ENCODE measurements around the gene TEX22.

DNA sequence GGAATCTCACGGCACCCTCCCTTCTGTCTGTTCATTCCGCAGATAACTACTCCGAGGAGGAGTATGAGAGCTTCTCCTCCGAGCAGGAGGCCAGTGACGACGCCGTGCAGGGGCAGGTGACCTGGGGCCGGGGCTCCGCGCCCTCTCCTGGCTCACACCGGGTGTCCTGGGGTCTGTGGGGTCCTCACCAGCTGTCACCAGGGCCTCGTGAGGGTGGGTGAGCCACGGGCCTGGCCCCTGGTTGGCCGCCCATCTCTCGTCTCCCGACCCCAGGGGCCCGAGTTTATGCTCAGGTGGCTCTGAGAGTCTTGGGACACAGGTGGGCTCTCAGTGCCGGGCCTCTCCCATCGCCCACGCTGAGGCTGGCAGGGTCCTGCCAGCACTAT lies 30.3 kb upstream of the TEX22 start:
- no peak for TF ChIP-seq POLR2A (IDR thresholded peaks at IDR 0.05)
- TF ChIP-seq, protein P1, sequence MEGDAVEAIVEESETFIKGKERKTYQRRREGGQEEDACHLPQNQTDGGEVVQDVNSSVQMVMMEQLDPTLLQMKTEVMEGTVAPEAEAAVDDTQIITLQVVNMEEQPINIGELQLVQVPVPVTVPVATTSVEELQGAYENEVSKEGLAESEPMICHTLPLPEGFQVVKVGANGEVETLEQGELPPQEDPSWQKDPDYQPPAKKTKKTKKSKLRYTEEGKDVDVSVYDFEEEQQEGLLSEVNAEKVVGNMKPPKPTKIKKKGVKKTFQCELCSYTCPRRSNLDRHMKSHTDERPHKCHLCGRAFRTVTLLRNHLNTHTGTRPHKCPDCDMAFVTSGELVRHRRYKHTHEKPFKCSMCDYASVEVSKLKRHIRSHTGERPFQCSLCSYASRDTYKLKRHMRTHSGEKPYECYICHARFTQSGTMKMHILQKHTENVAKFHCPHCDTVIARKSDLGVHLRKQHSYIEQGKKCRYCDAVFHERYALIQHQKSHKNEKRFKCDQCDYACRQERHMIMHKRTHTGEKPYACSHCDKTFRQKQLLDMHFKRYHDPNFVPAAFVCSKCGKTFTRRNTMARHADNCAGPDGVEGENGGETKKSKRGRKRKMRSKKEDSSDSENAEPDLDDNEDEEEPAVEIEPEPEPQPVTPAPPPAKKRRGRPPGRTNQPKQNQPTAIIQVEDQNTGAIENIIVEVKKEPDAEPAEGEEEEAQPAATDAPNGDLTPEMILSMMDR (IDR thresholded peaks at IDR 0.05), result no peak

Data from esophagus squamous epithelium (tissue), 4 donors.